ENCODE results near the gene NOVA2.

NOVA2 gene

GRCh38 chr19:45940515-45940805, 33.2 kb downstream of the NOVA2 start:
- Histone ChIP-seq H3K9ac (no peak overlapping the region), H2AFZ (ENCODE audit: low read depth) (no peak overlapping the region)

DNA sequence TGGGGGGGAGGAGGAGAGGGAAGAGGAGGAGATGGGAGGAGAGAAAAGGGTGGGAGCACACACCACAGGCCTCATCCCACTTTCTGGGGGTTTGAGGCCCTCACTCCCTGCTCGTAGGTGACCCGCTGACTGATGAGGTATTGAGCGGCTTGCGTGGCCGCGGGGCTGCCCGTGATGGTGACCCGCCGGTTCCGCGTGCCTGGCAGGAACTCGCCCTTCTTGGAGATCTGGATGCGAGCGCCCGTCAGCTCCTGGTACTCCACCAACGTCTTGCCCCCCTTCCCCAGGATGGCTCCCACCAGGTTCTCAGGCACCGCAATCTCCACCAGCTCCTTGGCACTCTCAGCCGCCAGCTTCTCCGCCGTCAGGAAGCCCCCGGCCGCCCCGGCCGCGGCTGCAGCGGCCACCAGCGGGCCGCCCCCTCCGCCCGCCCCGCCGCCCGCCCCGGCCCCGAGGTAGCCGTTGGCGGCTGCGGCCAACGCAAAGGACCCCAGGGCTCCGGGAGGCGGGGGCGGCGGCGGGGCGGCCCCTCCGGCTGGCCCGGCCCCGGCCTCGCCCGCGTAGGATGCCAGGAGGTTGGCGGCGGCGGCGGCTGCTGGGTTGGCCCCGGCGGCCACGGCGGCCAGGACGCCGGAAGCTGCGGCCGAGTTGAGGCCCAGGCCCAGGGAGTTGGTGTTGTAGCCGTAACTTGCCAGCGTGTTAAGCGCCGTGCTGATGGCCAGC, 33.7 kb downstream of the NOVA2 start:
- Histone ChIP-seq H3K9ac (no peak overlapping the region), H3K27me3 (ENCODE audit: insufficient read depth, low read depth) (peaks cover 66% of the 10 kb centered on the region), H4K20me1 (ENCODE audit: insufficient read depth) (no peaks in the 10 kb centered on the region), H3K79me2 (ENCODE audit: insufficient read depth, low read depth) (no peaks in the 10 kb centered on the region), H3K36me3 (ENCODE audit: insufficient read depth) (no peaks in the 10 kb centered on the region), H3K4me1 (ENCODE audit: low read depth, poor library complexity, severe bottlenecking) (no peaks in the 10 kb centered on the region), H3K27ac (no peak overlapping the region), H3K4me3 (IDR thresholded peaks at IDR 0.05; ENCODE audit: insufficient read depth, low read depth, low read length) (no peak overlapping the region), H2AFZ (ENCODE audit: low read depth) (no peak overlapping the region), H3K4me2 (no peak overlapping the region)
- no peak for TF ChIP-seq CTCF (conservative IDR thresholded peaks at IDR 0.05; ENCODE audit: low read depth, low read length)

More at GRCh38 chr19:45940515-45940805, 33.2 kb downstream of the NOVA2 start:
- Histone ChIP-seq H3K36me3 (ENCODE audit: insufficient read depth) (no peaks in the 10 kb centered on the region), H3K79me2 (ENCODE audit: insufficient read depth, low read depth) (no peaks in the 10 kb centered on the region), H3K4me3 (IDR thresholded peaks at IDR 0.05; ENCODE audit: insufficient read depth, low read depth, low read length) (no peak overlapping the region), H3K4me1 (ENCODE audit: low read depth, poor library complexity, severe bottlenecking) (no peaks in the 10 kb centered on the region), H3K27me3 (ENCODE audit: insufficient read depth, low read depth) (peaks cover 66% of the 10 kb centered on the region), H4K20me1 (ENCODE audit: insufficient read depth) (no peaks in the 10 kb centered on the region), H3K27ac (no peak overlapping the region), H3K4me2 (no peak overlapping the region)
- TF ChIP-seq CTCF (conservative IDR thresholded peaks at IDR 0.05; ENCODE audit: low read depth, low read length) = no peak

DNA sequence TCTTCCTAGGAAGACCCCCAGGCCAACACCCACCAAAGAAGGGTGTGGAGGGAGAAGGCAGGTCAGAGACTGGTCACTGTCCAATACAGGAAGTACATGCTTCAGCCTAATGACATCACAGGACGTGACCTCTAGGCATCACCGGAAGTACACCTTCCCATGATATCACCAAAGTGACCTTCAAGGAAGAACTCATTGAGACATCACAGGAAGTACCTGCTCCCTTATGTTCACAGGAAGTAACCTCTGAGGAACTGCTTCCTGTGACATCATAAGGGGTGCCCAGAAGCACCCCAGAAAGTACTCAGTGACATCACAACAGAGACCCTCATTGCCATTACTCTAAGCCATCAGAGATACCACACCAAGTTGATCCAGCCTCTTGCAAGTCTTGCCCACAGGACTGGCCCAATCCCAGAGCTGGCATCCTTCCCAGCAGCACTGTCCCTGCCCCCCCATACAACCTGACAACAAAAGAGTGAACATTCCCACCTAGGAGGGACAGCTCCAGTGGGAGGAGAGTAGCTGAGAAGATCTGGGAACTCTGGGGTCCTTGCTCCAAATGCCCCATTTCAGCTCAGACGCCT, 34.8 kb downstream of the NOVA2 start:
- Histone ChIP-seq H3K4me1 (ENCODE audit: low read depth, poor library complexity, severe bottlenecking) (no peaks in the 10 kb centered on the region), H3K4me2 (no peak overlapping the region), H3K4me3 (IDR thresholded peaks at IDR 0.05; ENCODE audit: insufficient read depth, low read depth, low read length) (no peak overlapping the region), H3K79me2 (ENCODE audit: insufficient read depth, low read depth) (no peaks in the 10 kb centered on the region), H2AFZ (ENCODE audit: low read depth) (no peak overlapping the region), H3K27me3 (ENCODE audit: insufficient read depth, low read depth) (peaks cover 66% of the 10 kb centered on the region), H3K36me3 (ENCODE audit: insufficient read depth) (no peaks in the 10 kb centered on the region), H3K9ac (no peak overlapping the region), H3K27ac (no peak overlapping the region), H4K20me1 (ENCODE audit: insufficient read depth) (no peaks in the 10 kb centered on the region)
- no peak for TF ChIP-seq CTCF (conservative IDR thresholded peaks at IDR 0.05; ENCODE audit: low read depth, low read length)

- Histone ChIP-seq H3K36me3 (ENCODE audit: insufficient read depth) (no peaks in the 10 kb centered on the region), H3K4me2 (no peak overlapping the region), H3K4me1 (ENCODE audit: low read depth, poor library complexity, severe bottlenecking) (no peaks in the 10 kb centered on the region), H3K27ac (no peak overlapping the region), H4K20me1 (ENCODE audit: insufficient read depth) (no peaks in the 10 kb centered on the region), H3K4me3 (IDR thresholded peaks at IDR 0.05; ENCODE audit: insufficient read depth, low read depth, low read length) (no peak overlapping the region), H3K79me2 (ENCODE audit: insufficient read depth, low read depth) (no peaks in the 10 kb centered on the region), H2AFZ (ENCODE audit: low read depth) (no peak overlapping the region), H3K9ac (no peak overlapping the region), H3K27me3 (ENCODE audit: insufficient read depth, low read depth) (peaks cover 82% of the 10 kb centered on the region)
- TF ChIP-seq CTCF (conservative IDR thresholded peaks at IDR 0.05; ENCODE audit: low read depth, low read length) = no peak
Measured at GRCh38 chr19:45935267-45935666, 38.4 kb downstream of the NOVA2 start.
